Ishikawa (cell line): ENCODE measurements around the gene DHRS13.

Experiments used
- CEBPB ChIP-seq: IDR thresholded peaks from 2 replicates; pipeline ENCODE4 v1.6.1; 2012
- CREB1 ChIP-seq: IDR thresholded peaks from 2 replicates; pipeline ENCODE4 v1.6.1; 2012; ENCODE audit warnings: low read depth
- EGR1 ChIP-seq: IDR thresholded peaks from 2 replicates; pipeline ENCODE4 v1.6.1; 2012
- EP300 ChIP-seq: IDR thresholded peaks from 2 replicates; pipeline ENCODE4 v1.6.1; 2012; ENCODE audit warnings: borderline replicate concordance
- FOXM1 ChIP-seq: IDR thresholded peaks from 2 replicates; pipeline ENCODE4 v1.6.1; 2012; ENCODE audit warnings: low read depth, borderline replicate concordance
- MAX ChIP-seq: IDR thresholded peaks from 2 replicates; pipeline ENCODE4 v1.6.1; 2012
- NFIC ChIP-seq: IDR thresholded peaks from 2 replicates; pipeline ENCODE4 v1.6.1; 2012
- RAD21 ChIP-seq: IDR thresholded peaks from 2 replicates; pipeline ENCODE4 v1.6.1; 2012; ENCODE audit warnings: low read depth
- REST ChIP-seq: IDR thresholded peaks from 2 replicates; pipeline ENCODE4 v1.6.1; 2012; ENCODE audit warnings: low read depth, mild to moderate bottlenecking
- TAF1 ChIP-seq: IDR thresholded peaks from 2 replicates; pipeline ENCODE4 v1.6.1; 2012; ENCODE audit warnings: low read depth, mild to moderate bottlenecking
- TCF12 ChIP-seq: IDR thresholded peaks from 2 replicates; pipeline ENCODE4 v1.6.1; 2012; ENCODE audit warnings: low read depth
- TEAD4 ChIP-seq: IDR thresholded peaks from 2 replicates; pipeline ENCODE4 v1.6.1; 2012
- USF1 ChIP-seq: IDR thresholded peaks from 2 replicates; pipeline ENCODE4 v1.6.1; 2012
- YY1 ChIP-seq: IDR thresholded peaks from 2 replicates; pipeline ENCODE4 v1.6.1; 2012; ENCODE audit warnings: low read depth
- ZBTB7A ChIP-seq: IDR thresholded peaks from 2 replicates; pipeline ENCODE4 v1.6.1; 2012; ENCODE audit warnings: low read depth

Gene DHRS13

DNA sequence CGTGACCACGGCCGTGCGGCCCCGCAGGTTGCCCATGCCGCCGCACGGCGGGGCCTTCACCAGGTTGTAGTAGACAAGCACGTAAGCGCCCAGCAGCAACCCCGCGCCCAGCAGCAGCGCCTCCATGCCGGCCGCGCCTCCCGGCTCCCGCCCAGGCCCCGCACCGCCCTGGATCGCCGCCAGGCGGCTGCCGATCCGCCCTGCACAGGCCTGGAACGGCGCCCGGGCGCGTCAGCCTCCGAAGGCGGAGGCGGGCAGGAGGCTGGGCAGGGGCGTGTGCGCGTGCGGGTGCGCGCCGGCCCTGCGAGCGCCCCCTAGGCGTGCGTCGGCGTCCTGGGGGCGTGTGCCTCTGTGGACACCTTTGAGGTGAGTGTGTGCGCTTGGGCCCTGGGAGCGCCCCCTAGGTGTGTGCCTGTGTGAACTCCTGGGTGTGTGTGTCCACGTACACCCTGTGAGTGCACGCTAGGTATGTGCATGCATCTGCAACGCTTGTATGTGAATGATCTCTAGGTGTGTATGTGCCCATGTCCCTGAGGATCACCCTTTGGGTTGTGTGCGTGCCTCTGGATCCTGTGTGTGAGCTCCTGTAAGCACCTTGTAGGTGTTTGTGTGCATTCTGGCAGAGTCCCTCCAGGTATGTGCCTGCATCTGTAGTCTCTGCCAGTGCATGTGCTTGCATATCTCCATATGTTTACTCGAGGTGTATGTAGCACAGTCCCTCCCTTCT lies at the start of gene DHRS13:
DHRS13 (minus strand) TSS at position 261 of the 727 bp plus-strand sequence; CDS start at position 126, 135 bp downstream.
- TF ChIP-seq ZBTB7A, result no peak; the same call in 1 of the 2 replicates
- TF ChIP-seq CREB1, result no peak
- no peak for TF ChIP-seq YY1
- no peak for TF ChIP-seq FOXM1
- no peak; the same call in 1 of the 2 replicates for TF ChIP-seq EP300
- TF ChIP-seq CEBPB, result no peak
- TF ChIP-seq EGR1, result peak; percentile 92
- peak; percentile 53; the same call in 1 of the 2 replicates for TF ChIP-seq RAD21
- TF ChIP-seq REST, result no peak
- TF ChIP-seq TEAD4, result no peak
- no peak for TF ChIP-seq TAF1
- no peak for TF ChIP-seq USF1
- TF ChIP-seq NFIC, result peak; percentile 92
- TF ChIP-seq TCF12, result peak; percentile 54
- TF ChIP-seq MAX, result peak; percentile 92

DNA sequence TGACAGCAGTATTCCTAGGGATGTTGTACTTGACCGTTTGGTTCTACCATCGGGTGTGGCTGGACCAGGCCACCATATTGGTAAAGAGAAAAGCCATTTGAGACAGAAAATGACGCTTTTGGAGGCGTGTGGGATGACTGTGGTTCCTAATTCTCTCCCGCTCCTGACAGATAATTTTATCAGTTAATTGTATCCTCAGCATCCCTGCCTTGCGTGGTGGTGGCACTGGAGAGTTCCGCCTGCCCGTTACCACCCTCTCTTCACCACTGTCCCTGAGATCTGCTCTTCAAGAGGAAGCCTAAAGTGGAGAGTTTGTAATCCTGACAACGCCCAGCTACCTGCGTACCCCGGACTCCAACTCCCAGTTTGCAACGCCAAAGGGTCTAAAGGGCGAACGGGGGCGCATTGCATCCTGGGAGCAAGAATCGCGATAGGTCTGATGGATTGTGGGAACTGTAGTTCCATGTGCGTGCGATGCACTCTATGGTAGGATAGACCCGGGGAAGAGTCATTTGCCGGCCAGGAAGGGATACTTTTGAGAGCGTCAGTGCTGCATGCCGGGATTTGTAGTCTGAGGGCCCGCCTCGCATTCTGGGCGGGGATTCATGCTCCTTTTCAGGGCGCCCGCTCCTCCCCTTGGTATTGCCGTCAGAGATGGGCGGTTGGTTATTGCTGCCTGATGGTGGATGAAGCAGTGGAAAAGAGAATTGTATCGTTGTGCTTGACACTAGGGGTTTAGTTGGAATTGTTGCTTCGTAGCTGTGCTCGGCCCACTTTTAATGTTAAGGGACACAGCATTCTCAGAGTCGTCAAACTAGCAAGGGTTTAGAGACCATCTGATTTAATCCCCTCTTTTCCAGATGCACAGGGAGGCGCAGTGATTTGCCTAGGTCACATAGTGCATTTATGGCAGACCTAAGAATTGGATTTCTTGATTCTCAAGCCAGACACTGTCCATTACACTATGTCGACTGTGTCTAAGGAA lies 49.4 kb upstream of the DHRS13 start:
- TF ChIP-seq ZBTB7A, result no peak
- peak; percentile 48; the same call in 1 of the 2 replicates for TF ChIP-seq MAX
- TF ChIP-seq USF1, result no peak
- peak; percentile 60 for TF ChIP-seq CREB1
- no peak for TF ChIP-seq CEBPB
- TF ChIP-seq TEAD4, result no peak
- TF ChIP-seq REST, result no peak
- no peak for TF ChIP-seq EP300
- no peak; the same call in 1 of the 2 replicates for TF ChIP-seq TAF1
- 0 out of 2 replicates have a peak, but pooled peaks have one; percentile 32 for TF ChIP-seq FOXM1
- TF ChIP-seq EGR1, result peak; percentile 51
- peak; percentile 72 for TF ChIP-seq TCF12
- TF ChIP-seq NFIC, result 0 out of 2 replicates have a peak, but pooled peaks have one; percentile 26
- TF ChIP-seq YY1, result peak; percentile 86
- TF ChIP-seq RAD21, result no peak

DNA sequence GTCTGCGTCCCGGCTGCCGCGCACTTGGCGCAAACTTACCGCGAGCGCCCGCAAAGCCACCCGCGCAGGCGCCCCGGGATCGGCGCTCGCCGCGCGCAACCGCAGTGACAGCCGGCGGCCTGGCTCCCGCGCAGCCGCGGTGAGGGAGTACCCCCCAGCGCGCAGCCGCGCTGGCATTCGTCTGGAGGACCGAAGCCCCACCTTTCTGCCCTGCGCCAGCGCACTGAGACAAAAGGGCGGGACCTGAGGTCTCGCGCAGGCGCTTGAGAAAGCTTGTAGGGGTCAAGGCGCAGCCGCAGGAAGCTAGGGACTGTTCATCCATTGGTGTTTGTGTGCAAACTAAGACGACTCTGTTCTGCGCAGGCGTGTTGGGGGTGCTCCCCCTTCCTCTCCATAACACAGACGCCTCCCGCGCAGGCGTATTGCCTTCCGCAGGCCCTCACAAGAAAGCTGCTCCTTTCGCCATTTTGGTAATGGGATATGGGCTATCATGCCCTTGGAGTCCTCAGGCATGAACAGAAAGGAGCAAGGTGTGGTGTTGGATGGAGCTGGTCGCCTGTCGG lies 48.6 kb upstream of the DHRS13 start, which contains the start of gene PHF12:
PHF12 (minus strand) TSS at position 91 of the 563 bp plus-strand sequence. CDS start 558 bp downstream, outside the sequence.
- TF ChIP-seq FOXM1 (no peak), TEAD4 (no peak; the same call in 1 of the 2 replicates), TAF1 (peak; percentile 80), YY1 (peak; percentile 90), EGR1 (no peak)

DNA sequence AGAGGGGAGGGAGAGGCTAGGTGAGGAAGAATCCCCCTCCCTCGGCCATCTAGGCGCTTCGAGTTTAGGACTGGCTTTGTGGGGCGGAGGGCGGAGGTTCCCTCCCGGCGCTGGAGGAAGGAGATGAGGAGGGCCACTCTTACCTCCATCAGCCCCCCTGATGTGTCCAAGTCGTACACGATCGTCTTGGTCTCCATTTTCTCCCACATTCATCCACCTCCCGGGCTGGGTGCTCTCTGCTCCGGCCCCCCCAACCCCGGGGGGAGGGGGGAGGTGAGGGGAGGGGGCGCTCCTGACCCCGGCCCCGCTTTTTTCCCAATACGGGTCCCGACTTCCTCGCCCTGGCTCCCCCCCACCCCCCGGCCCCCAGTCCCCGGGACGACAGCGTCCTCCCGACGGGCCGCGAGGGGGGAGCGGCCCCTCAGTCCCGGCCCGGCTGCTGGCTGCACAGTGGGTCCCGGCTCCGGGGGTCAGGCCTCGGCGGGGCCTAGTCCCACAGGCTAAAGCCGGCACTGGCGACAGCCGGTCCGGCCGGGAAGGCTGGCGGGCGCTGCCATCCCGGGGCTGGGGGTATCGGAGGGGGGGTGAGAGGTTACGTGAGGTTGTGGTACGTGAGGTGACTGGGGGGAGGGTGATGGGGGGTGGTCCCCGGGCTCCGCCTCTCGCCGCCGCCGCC lies 48.0 kb upstream of the DHRS13 start:
- no peak for TF ChIP-seq EP300
- TF ChIP-seq ZBTB7A, result peak; percentile 57
